Endothelial cell of umbilical vein (primary cell): ENCODE measurements around the gene HSF2BP.

ENCODE experiments used
- CTCF ChIP-seq, 2 donors: IDR thresholded peaks; 1 replicate in 1 of 2; 2 replicates in 1 of 2; pipeline ENCODE4 v1.5.1; 2011; ENCODE audit warnings: low read length in 2 of 2, mild to moderate bottlenecking in 2 of 2, moderate library complexity in 2 of 2, control low read depth in 1 of 2, inconsistent platforms in 1 of 2, low read depth in 1 of 2; ENCODE audit not compliant: insufficient read depth in 1 of 2; ENCODE audit errors: extremely low read depth in 1 of 2
- EZH2 ChIP-seq: IDR thresholded peaks from 2 replicates; pipeline ENCODE4 v1.6.1; 2012; ENCODE audit warnings: borderline replicate concordance, low read depth, mild to moderate bottlenecking, moderate library complexity, low read length, inconsistent platforms; ENCODE audit not compliant: severe bottlenecking
- GATA2 ChIP-seq: IDR thresholded peaks from 2 replicates; pipeline ENCODE4 v1.7.0; 2011; ENCODE audit warnings: low read depth, mild to moderate bottlenecking, moderate library complexity, mixed read lengths, low read length; ENCODE audit not compliant: insufficient read length, insufficient read depth
- MYC ChIP-seq: IDR thresholded peaks from one replicate; pipeline ENCODE4 v1.6.1; 2011; ENCODE audit warnings: mild to moderate bottlenecking, low read depth, low read length
- POLR2A ChIP-seq: IDR thresholded peaks from 2 replicates; pipeline ENCODE4 v1.6.1; 2012; ENCODE audit warnings: low read depth, mild to moderate bottlenecking, control low read depth, low read length
- POLR2AphosphoS5 ChIP-seq: IDR thresholded peaks from 2 replicates; pipeline ENCODE4 v1.6.1; 2012; ENCODE audit warnings: low read depth, mild to moderate bottlenecking, control low read depth, low read length, moderate library complexity; ENCODE audit not compliant: insufficient read depth

GRCh38 chr21:43596616-43597015 is 62.7 kb downstream of the HSF2BP start:
- TF ChIP-seq CTCF (IDR thresholded peaks at IDR 0.05; ENCODE audit: extremely low read depth in 1 of 2, insufficient read depth in 1 of 2, low read depth in 1 of 2, low read length in 2 of 2) (no peak), GATA2 (no peak), EZH2 (no peak), POLR2A (no peak), MYC (no peak), POLR2AphosphoS5 (no peak)
